Memory B cell (primary cell): ENCODE measurements around the gene MAN2B1.
A peak's percentile ranks its signal among the peaks of the same experiment; 100 is the strongest.
"Not testable (repeated sequence)": the region's sequence is repeated elsewhere in the genome, so short reads cannot be mapped to it uniquely, and the experiment has no call there.

Experiments used
- ATAC-seq: fragments of 150-1000 bp; cut with Tn5 transposase; 2 replicates; pipeline ENCODE4 v1.10.0; 2021; ENCODE audit warnings: low read depth, mild to moderate bottlenecking, moderate library complexity
- DNase-seq, 2 donors: peaks; one replicate each; pipeline ENCODE4 v3.0.0; 2022; ENCODE audit warnings: low spot score in 2 of 2
- H3K27ac Mint-ChIP-seq: one replicate; pipeline ENCODE4 v1.8.0; 2022; ENCODE audit warnings: mild to moderate bottlenecking, moderate library complexity, mixed read lengths
- H3K27me3 Mint-ChIP-seq: one replicate; pipeline ENCODE4 v1.8.0; 2022; ENCODE audit warnings: mixed read lengths
- H3K36me3 Mint-ChIP-seq: one replicate; pipeline ENCODE4 v1.8.0; 2022; ENCODE audit warnings: mild to moderate bottlenecking, mixed read lengths
- H3K4me1 Mint-ChIP-seq: one replicate; pipeline ENCODE4 v1.8.0; 2022; ENCODE audit warnings: mixed read lengths
- H3K4me3 Mint-ChIP-seq: one replicate; pipeline ENCODE4 v1.8.0; 2022; ENCODE audit warnings: mild to moderate bottlenecking, moderate library complexity, mixed read lengths
- H3K9me3 Mint-ChIP-seq: one replicate; pipeline ENCODE4 v1.8.0; 2022; ENCODE audit warnings: mixed read lengths

The MAN2B1 gene

DNA sequence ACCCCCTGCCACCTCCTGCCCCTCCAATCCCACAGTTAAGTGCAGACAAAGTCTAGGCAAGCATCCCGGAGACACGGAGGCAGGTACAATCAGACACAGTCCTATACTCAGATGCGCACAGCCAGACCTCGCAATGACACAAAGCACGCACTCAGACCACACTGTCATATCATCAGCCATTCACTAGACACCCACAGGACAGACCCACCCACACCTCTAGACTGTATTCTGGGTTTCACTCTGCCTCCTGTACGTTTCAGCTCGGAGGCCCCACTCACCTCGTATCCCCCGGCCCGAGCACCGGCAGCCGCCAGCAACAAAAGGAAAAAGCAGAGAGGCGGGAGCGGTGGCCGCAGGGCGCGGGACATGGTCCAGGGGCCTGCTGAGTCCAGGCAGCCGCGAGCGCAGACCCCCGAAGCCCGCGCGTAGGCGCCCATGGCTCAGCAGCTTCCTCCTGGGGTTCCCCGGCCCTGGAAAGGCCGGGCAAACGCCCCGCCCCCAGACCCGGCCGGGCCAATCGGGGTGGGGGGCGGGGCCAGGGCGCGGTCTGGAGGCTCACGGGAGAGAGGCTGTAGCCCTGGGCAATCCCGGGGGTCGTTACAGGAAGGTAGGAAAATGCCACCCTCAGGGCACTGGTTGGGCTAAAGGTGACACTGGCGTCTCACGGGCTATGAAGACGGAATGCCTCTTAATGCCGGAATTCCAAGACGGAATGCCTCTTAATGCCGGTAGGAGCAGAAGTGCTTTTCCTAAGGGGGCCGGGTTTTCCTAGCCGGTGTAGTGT is at the start of gene MAN2B1, which contains the start of gene WDR83:
Gene MAN2B1 (minus strand): TSS at position 478 of the 784 bp plus-strand sequence. CDS start 41 bp downstream, at position 437.
Gene WDR83 (plus strand): TSS at position 543 of the 784 bp plus-strand sequence. CDS start 2,984 bp downstream, outside the sequence.
- H3K27me3 Mint-ChIP-seq = no peaks in the 10 kb centered on the region
- H3K4me1 Mint-ChIP-seq = peaks cover 37% of the 10 kb centered on the region
- peak within 1 kb of the TSS; percentile 96 for H3K4me3 Mint-ChIP-seq
- H3K9me3 Mint-ChIP-seq = no peaks in the 10 kb centered on the region
- peak within 1 kb of the TSS; percentile 99 for H3K27ac Mint-ChIP-seq
- peak; percentile 76 to 77 for DNase-seq
- peaks cover under 1% of the 10 kb centered on the region for H3K36me3 Mint-ChIP-seq
- peak; percentile 64 for ATAC-seq

GRCh38 chr19:12715929-12716328 is 49.4 kb upstream of the MAN2B1 start:
- no peaks in the 10 kb centered on the region for H3K9me3 Mint-ChIP-seq
- H3K4me3 Mint-ChIP-seq = no peak overlapping the region
- no peak for DNase-seq
- H3K27me3 Mint-ChIP-seq = no peaks in the 10 kb centered on the region
- H3K4me1 Mint-ChIP-seq = peaks cover 17% of the 10 kb centered on the region
- H3K27ac Mint-ChIP-seq = no peak overlapping the region
- H3K36me3 Mint-ChIP-seq = peaks cover 14% of the 10 kb centered on the region
- ATAC-seq = no peak

DNA sequence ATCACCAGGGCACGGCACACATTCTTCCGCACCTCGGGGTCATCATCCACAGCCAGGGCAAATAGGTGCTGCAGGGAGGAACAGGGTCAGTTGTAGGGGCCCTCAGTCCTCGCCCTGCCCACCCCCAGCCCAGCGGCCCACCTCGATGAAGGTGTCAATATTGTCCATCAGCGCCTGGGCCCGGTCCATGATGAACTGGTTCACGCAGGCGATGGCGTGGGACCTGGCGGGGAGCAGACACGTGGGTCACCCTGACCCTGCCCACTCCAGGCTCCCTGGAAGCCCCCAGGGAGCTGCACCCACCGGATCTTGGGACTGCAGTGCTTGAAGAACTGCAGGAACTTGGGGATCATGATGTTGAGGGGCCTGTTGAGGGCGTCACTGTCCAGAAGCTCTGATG is 48.6 kb upstream of the MAN2B1 start:
- no peak overlapping the region for H3K27ac Mint-ChIP-seq
- H3K9me3 Mint-ChIP-seq = no peaks in the 10 kb centered on the region
- H3K4me1 Mint-ChIP-seq = peaks cover 14% of the 10 kb centered on the region
- H3K36me3 Mint-ChIP-seq = peaks cover 17% of the 10 kb centered on the region
- H3K27me3 Mint-ChIP-seq = no peaks in the 10 kb centered on the region
- DNase-seq (no peak), ATAC-seq (no peak)
- H3K4me3 Mint-ChIP-seq = no peak overlapping the region

GRCh38 chr19:12713304-12713703 is 46.8 kb upstream of the MAN2B1 start:
- not testable (repeated sequence) for ATAC-seq, H3K4me3 Mint-ChIP-seq, H3K4me1 Mint-ChIP-seq, H3K27me3 Mint-ChIP-seq, H3K9me3 Mint-ChIP-seq, DNase-seq, H3K27ac Mint-ChIP-seq
- peaks cover 14% of the 10 kb centered on the region for H3K36me3 Mint-ChIP-seq

GRCh38 chr19:12712077-12712476 is 45.5 kb upstream of the MAN2B1 start:
- not testable (repeated sequence) for H3K4me1 Mint-ChIP-seq, H3K4me3 Mint-ChIP-seq, H3K27me3 Mint-ChIP-seq, H3K27ac Mint-ChIP-seq, ATAC-seq, DNase-seq, H3K9me3 Mint-ChIP-seq
- H3K36me3 Mint-ChIP-seq = peaks cover 14% of the 10 kb centered on the region

GRCh38 chr19:12711187-12711586 is 44.6 kb upstream of the MAN2B1 start:
- Mint-ChIP-seq H3K4me3 (no peak overlapping the region), H3K4me1 (peaks cover 2% of the 10 kb centered on the region), H3K36me3 (peaks cover 15% of the 10 kb centered on the region), H3K27ac (no peak overlapping the region), H3K9me3 (no peaks in the 10 kb centered on the region), H3K27me3 (no peaks in the 10 kb centered on the region)
- DNase-seq = no peak
- no peak for ATAC-seq

GRCh38 chr19:12708641-12709040 is 42.1 kb upstream of the MAN2B1 start:
- Mint-ChIP-seq H3K27me3 (no peaks in the 10 kb centered on the region), H3K4me3 (no peak overlapping the region), H3K27ac (no peak overlapping the region), H3K9me3 (no peaks in the 10 kb centered on the region), H3K4me1 (peaks cover 2% of the 10 kb centered on the region), H3K36me3 (peaks cover 21% of the 10 kb centered on the region)
- ATAC-seq = no peak
- DNase-seq = no peak

GRCh38 chr19:12706332-12706718 is 39.8 kb upstream of the MAN2B1 start:
- DNase-seq = no peak
- ATAC-seq = no peak
- no peak overlapping the region for H3K27ac Mint-ChIP-seq
- H3K4me3 Mint-ChIP-seq = no peak overlapping the region
- H3K9me3 Mint-ChIP-seq = no peaks in the 10 kb centered on the region
- H3K36me3 Mint-ChIP-seq = peaks cover 24% of the 10 kb centered on the region
- H3K27me3 Mint-ChIP-seq = no peaks in the 10 kb centered on the region
- no peaks in the 10 kb centered on the region for H3K4me1 Mint-ChIP-seq

DNA sequence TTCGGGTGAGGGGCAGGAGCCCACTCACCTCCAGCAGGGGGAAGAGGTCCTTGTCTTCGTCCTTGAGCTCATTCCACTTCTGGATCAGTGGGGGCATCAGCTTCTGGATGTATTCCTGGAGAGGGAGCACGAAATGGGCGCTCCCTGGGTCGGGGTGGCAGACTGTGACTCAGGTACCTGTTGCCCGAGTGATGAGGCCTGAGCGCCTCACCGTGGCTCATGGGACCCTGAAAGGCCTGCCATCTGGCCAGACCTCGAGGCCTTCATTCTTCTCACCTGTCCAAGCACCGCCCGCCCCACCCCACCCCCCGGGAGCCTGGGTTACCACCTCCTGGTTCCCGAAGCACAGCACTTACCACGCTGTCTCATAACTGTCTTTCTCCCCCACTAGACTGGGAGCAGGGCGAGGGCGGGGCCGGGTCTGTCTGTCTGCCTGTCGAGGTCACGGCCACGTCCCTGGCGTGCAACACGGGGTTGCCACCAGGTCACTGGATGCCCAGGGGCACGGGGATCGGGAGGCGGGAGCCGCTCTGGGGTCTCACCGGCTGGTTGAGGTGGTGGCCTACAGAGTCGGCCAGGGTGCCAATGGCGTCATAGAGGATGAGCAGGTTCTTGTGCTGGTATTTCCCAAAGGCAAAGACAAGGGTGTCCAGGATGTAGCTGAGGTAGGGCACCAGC is 39.3 kb upstream of the MAN2B1 start:
- DNase-seq (no peak), ATAC-seq (no peak)
- Mint-ChIP-seq H3K4me3 (no peak overlapping the region), H3K9me3 (no peaks in the 10 kb centered on the region), H3K4me1 (no peaks in the 10 kb centered on the region), H3K36me3 (peaks cover 25% of the 10 kb centered on the region), H3K27me3 (no peaks in the 10 kb centered on the region), H3K27ac (no peak overlapping the region)

- H3K4me3 Mint-ChIP-seq = no peak overlapping the region
- no peaks in the 10 kb centered on the region for H3K27me3 Mint-ChIP-seq
- DNase-seq (no peak), ATAC-seq (no peak)
- peaks cover 23% of the 10 kb centered on the region for H3K36me3 Mint-ChIP-seq
- no peaks in the 10 kb centered on the region for H3K9me3 Mint-ChIP-seq
- H3K4me1 Mint-ChIP-seq = no peaks in the 10 kb centered on the region
- H3K27ac Mint-ChIP-seq = no peak overlapping the region
These were observed 38.6 kb upstream of the MAN2B1 start for GRCh38 chr19:12705169-12705568.

- H3K9me3 Mint-ChIP-seq = no peaks in the 10 kb centered on the region
- peaks cover 23% of the 10 kb centered on the region for H3K36me3 Mint-ChIP-seq
- no peak overlapping the region for H3K27ac Mint-ChIP-seq
- ATAC-seq (no peak), DNase-seq (no peak)
- H3K27me3 Mint-ChIP-seq = no peaks in the 10 kb centered on the region
- H3K4me1 Mint-ChIP-seq = no peaks in the 10 kb centered on the region
- H3K4me3 Mint-ChIP-seq = no peak overlapping the region
These were observed 36.5 kb upstream of the MAN2B1 start for GRCh38 chr19:12703046-12703445.

- peaks cover 23% of the 10 kb centered on the region for H3K36me3 Mint-ChIP-seq
- H3K9me3 Mint-ChIP-seq = no peaks in the 10 kb centered on the region
- ATAC-seq = no peak
- H3K4me3 Mint-ChIP-seq = no peak overlapping the region
- no peak overlapping the region for H3K27ac Mint-ChIP-seq
- no peak for DNase-seq
- peaks cover 1% of the 10 kb centered on the region for H3K4me1 Mint-ChIP-seq
- H3K27me3 Mint-ChIP-seq = no peaks in the 10 kb centered on the region
These were observed 35.2 kb upstream of the MAN2B1 start for GRCh38 chr19:12701596-12702282.

GRCh38 chr19:12698138-12698537 is 31.6 kb upstream of the MAN2B1 start:
- Mint-ChIP-seq H3K4me1 (peaks cover 3% of the 10 kb centered on the region), H3K9me3 (no peaks in the 10 kb centered on the region), H3K36me3 (peaks cover 8% of the 10 kb centered on the region), H3K27ac (peak overlapping the region; percentile 28), H3K27me3 (no peaks in the 10 kb centered on the region), H3K4me3 (peak overlapping the region; percentile 58)
- DNase-seq (no peak), ATAC-seq (no peak)

GRCh38 chr19:12697425-12697824 is 30.9 kb upstream of the MAN2B1 start:
- peak overlapping the region; percentile 32 for H3K4me3 Mint-ChIP-seq
- ATAC-seq, H3K4me1 Mint-ChIP-seq, H3K27ac Mint-ChIP-seq, H3K9me3 Mint-ChIP-seq, DNase-seq, H3K36me3 Mint-ChIP-seq, H3K27me3 Mint-ChIP-seq: not testable (repeated sequence)
